GM23338 (cell line): Measurements from ENCODE around the gene SLC26A11.

ENCODE experiments used
- CTCF ChIP-seq, 2 experiments: fragments of 200-600 bp in 1 of 2; sonication (generic) in 1 of 2; conservative IDR thresholded peaks; 2 replicates each; pipeline versions ENCODE4 v1.5.1 to v1.6.1; 2016 to 2017; ENCODE audit warnings: antibody characterized with exemption in 2 of 2, low read depth in 2 of 2, mild to moderate bottlenecking in 2 of 2, moderate library complexity in 1 of 2
- REST ChIP-seq: IDR thresholded peaks from one replicate; pipeline ENCODE4 v1.6.1; 2018; ENCODE audit warnings: antibody characterized with exemption; ENCODE audit not compliant: unreplicated experiment

- TF ChIP-seq CTCF (conservative IDR thresholded peaks at IDR 0.05; ENCODE audit: low read depth in 2 of 2) (no peak), REST (no peak)
These were observed 44.2 kb downstream of the SLC26A11 start for GRCh38 chr17:80264205-80265075.
